HepG2 (cell line): ENCODE measurements around the gene FAM83G. TPM values are rescaled to one million over a fixed set of nuclear protein-coding genes. Genes with fewer than 3 reads are reported as not detected.
A peak's percentile ranks its signal among the peaks of the same experiment; 100 is the strongest.

ENCODE experiments used
- MIXL1 ChIP-seq: IDR thresholded peaks from 2 replicates; pipeline ENCODE4 v1.6.1; 2016
- POLR2A ChIP-seq, 2 experiments: IDR thresholded peaks; 2 replicates each; pipeline ENCODE4 v1.6.1; 2011; ENCODE audit warnings: low read depth in 2 of 2, low read length in 2 of 2, mild to moderate bottlenecking in 1 of 2, moderate library complexity in 1 of 2; ENCODE audit not compliant: insufficient read depth in 1 of 2
- ZMYM3 ChIP-seq: sonication (generic); formaldehyde crosslinking; IDR thresholded peaks from 2 replicates; pipeline ENCODE4 v1.5.1; 2020; ENCODE audit warnings: mild to moderate bottlenecking, missing genetic modification reagents
- ZNF431 ChIP-seq: sonication (generic); formaldehyde crosslinking; IDR thresholded peaks from 2 replicates; pipeline ENCODE4 v1.9.0; 2022; ENCODE audit warnings: missing genetic modification reagents, low read depth, mild to moderate bottlenecking, borderline replicate concordance
- ZNF547 ChIP-seq: sonication (generic); formaldehyde crosslinking; IDR thresholded peaks from 2 replicates; pipeline ENCODE4 v1.5.1; 2020; ENCODE audit warnings: mild to moderate bottlenecking, missing genetic modification reagents
- polyA plus RNA-seq, 8 experiments: library from polyadenylated mRNA; depleted of rRNA in 3 of 8; stranded (reverse) in 7 of 8; unstranded in 1 of 8; fragments of >200 nt; fragmentation: Illumina TruSeq in 4 of 8; extraction: Trizol in 4 of 8; gene quantifications; 2 replicates each; pipeline versions ENCODE4 v1.2.1 to v1.2.3, GENCODE V29; 2011 to 2016; ENCODE audit warnings: low read depth in 4 of 8, missing spikeins in 1 of 8, mixed read lengths in 1 of 8; ENCODE audit not compliant: insufficient read depth in 1 of 8
- total RNA-seq, 5 experiments: library from RNA; depleted of rRNA; stranded (reverse); fragments of >200 nt; fragmentation: Illumina TruSeq; extraction: Trizol; gene quantifications; 2 replicates each; pipeline ENCODE4 v1.2.3, GENCODE V29; 2016; ENCODE audit warnings: low read depth in 1 of 5
- TF ChIP-seq, protein P1 (sequence below): sonication (generic); formaldehyde crosslinking; IDR thresholded peaks from 2 replicates; pipeline ENCODE4 v1.4.0; 2020; ENCODE audit warnings: missing genetic modification reagents, borderline replicate concordance
- TF ChIP-seq, protein P2 (sequence below): sonication (generic); formaldehyde crosslinking; IDR thresholded peaks from 2 replicates; pipeline ENCODE4 v1.5.1; 2020; ENCODE audit warnings: mild to moderate bottlenecking, missing genetic modification reagents, moderate library complexity
- TF ChIP-seq, protein P3 (sequence below): sonication (generic); formaldehyde crosslinking; IDR thresholded peaks from 2 replicates; pipeline ENCODE4 v1.4.0; 2020; ENCODE audit warnings: mild to moderate bottlenecking, missing genetic modification reagents
- TF ChIP-seq, protein P4 (sequence below): sonication (generic); formaldehyde crosslinking; IDR thresholded peaks from 2 replicates; pipeline ENCODE4 v1.5.0; 2020; ENCODE audit warnings: mild to moderate bottlenecking, missing genetic modification reagents

The FAM83G gene
- total and polyA plus RNA-seq, 2 of the 13 experiments (the other 11 are each of a cell fraction or from before 2014, with no cell fraction given) = 13.7 to 18.6 TPM

GRCh38 chr17:18950944-18951905 lies 53.3 kb downstream of the FAM83G start (continued):
- TF ChIP-seq, protein P1, sequence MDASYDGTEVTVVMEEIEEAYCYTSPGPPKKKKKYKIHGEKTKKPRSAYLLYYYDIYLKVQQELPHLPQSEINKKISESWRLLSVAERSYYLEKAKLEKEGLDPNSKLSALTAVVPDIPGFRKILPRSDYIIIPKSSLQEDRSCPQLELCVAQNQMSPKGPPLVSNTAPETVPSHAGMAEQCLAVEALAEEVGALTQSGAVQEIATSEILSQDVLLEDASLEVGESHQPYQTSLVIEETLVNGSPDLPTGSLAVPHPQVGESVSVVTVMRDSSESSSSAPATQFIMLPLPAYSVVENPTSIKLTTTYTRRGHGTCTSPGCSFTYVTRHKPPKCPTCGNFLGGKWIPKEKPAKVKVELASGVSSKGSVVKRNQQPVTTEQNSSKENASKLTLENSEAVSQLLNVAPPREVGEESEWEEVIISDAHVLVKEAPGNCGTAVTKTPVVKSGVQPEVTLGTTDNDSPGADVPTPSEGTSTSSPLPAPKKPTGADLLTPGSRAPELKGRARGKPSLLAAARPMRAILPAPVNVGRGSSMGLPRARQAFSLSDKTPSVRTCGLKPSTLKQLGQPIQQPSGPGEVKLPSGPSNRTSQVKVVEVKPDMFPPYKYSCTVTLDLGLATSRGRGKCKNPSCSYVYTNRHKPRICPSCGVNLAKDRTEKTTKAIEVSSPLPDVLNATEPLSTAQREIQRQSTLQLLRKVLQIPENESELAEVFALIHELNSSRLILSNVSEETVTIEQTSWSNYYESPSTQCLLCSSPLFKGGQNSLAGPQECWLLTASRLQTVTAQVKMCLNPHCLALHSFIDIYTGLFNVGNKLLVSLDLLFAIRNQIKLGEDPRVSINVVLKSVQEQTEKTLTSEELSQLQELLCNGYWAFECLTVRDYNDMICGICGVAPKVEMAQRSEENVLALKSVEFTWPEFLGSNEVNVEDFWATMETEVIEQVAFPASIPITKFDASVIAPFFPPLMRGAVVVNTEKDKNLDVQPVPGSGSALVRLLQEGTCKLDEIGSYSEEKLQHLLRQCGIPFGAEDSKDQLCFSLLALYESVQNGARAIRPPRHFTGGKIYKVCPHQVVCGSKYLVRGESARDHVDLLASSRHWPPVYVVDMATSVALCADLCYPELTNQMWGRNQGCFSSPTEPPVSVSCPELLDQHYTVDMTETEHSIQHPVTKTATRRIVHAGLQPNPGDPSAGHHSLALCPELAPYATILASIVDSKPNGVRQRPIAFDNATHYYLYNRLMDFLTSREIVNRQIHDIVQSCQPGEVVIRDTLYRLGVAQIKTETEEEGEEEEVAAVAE (CRISPR knock-in tag) = no peak
- peak; percentile 26; the same call in 1 of the 2 replicates for TF ChIP-seq ZMYM3 (CRISPR knock-in tag)
- TF ChIP-seq, protein P2, sequence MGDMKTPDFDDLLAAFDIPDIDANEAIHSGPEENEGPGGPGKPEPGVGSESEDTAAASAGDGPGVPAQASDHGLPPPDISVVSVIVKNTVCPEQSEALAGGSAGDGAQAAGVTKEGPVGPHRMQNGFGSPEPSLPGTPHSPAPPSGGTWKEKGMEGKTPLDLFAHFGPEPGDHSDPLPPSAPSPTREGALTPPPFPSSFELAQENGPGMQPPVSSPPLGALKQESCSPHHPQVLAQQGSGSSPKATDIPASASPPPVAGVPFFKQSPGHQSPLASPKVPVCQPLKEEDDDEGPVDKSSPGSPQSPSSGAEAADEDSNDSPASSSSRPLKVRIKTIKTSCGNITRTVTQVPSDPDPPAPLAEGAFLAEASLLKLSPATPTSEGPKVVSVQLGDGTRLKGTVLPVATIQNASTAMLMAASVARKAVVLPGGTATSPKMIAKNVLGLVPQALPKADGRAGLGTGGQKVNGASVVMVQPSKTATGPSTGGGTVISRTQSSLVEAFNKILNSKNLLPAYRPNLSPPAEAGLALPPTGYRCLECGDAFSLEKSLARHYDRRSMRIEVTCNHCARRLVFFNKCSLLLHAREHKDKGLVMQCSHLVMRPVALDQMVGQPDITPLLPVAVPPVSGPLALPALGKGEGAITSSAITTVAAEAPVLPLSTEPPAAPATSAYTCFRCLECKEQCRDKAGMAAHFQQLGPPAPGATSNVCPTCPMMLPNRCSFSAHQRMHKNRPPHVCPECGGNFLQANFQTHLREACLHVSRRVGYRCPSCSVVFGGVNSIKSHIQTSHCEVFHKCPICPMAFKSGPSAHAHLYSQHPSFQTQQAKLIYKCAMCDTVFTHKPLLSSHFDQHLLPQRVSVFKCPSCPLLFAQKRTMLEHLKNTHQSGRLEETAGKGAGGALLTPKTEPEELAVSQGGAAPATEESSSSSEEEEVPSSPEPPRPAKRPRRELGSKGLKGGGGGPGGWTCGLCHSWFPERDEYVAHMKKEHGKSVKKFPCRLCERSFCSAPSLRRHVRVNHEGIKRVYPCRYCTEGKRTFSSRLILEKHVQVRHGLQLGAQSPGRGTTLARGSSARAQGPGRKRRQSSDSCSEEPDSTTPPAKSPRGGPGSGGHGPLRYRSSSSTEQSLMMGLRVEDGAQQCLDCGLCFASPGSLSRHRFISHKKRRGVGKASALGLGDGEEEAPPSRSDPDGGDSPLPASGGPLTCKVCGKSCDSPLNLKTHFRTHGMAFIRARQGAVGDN = peak; percentile 47
- TF ChIP-seq, protein P3, sequence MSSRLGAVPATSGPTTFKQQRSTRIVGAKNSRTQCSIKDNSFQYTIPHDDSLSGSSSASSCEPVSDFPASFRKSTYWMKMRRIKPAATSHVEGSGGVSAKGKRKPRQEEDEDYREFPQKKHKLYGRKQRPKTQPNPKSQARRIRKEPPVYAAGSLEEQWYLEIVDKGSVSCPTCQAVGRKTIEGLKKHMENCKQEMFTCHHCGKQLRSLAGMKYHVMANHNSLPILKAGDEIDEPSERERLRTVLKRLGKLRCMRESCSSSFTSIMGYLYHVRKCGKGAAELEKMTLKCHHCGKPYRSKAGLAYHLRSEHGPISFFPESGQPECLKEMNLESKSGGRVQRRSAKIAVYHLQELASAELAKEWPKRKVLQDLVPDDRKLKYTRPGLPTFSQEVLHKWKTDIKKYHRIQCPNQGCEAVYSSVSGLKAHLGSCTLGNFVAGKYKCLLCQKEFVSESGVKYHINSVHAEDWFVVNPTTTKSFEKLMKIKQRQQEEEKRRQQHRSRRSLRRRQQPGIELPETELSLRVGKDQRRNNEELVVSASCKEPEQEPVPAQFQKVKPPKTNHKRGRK (CRISPR knock-in tag) = no peak
- TF ChIP-seq, protein P4, sequence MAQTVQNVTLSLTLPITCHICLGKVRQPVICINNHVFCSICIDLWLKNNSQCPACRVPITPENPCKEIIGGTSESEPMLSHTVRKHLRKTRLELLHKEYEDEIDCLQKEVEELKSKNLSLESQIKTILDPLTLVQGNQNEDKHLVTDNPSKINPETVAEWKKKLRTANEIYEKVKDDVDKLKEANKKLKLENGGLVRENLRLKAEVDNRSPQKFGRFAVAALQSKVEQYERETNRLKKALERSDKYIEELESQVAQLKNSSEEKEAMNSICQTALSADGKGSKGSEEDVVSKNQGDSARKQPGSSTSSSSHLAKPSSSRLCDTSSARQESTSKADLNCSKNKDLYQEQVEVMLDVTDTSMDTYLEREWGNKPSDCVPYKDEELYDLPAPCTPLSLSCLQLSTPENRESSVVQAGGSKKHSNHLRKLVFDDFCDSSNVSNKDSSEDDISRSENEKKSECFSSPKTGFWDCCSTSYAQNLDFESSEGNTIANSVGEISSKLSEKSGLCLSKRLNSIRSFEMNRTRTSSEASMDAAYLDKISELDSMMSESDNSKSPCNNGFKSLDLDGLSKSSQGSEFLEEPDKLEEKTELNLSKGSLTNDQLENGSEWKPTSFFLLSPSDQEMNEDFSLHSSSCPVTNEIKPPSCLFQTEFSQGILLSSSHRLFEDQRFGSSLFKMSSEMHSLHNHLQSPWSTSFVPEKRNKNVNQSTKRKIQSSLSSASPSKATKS (CRISPR knock-in tag) = no peak
- TF ChIP-seq MIXL1 (CRISPR knock-in tag) = 0 out of 2 replicates have a peak, but pooled peaks have one; percentile 41
- TF ChIP-seq ZNF431 (CRISPR knock-in tag) = no peak
- 0 out of 2 replicates have a peak, but pooled peaks have one; percentile 21 for TF ChIP-seq ZNF547
- TF ChIP-seq POLR2A (IDR thresholded peaks at IDR 0.05; ENCODE audit: insufficient read depth in 1 of 2, low read depth in 2 of 2, low read length in 2 of 2) = no peak
